K562 (cell line): ENCODE measurements around the gene ZFYVE16. TPM values are rescaled to one million over a fixed set of nuclear protein-coding genes. Genes with fewer than 3 reads are reported as not detected.

ENCODE experiments used
- ATAC-seq: fragments of 200-7000 bp; cut with Tn5 transposase; 3 replicates; pipeline ENCODE4 v1.9.1; 2020; ENCODE audit warnings: moderate library complexity
- BruUV-seq: library from RNA; stranded (reverse); fragments of 400-500 nt; replicated peaks from 2 replicates; lab custom pipeline; 2021; lab: Mats Ljungman, UMichigan
- CTCF ChIA-PET: fragments of 300-600 bp; formaldehyde crosslinking; extraction: SDS; loops from one replicate; lab custom pipeline; 2021; ENCODE audit warnings: low intra/inter-chr PET ratio; lab: Yijun Ruan, JAX
- POLR2A ChIA-PET: fragments of 300-600, 350-650 bp; sonication (Branson Sonifier 250); formaldehyde crosslinking; extraction: SDS; loops from one replicate; lab custom pipeline; 2021; ENCODE audit warnings: antibody characterized with exemption, inconsistent platforms; lab: Yijun Ruan, JAX
- DNase-seq, 4 experiments: peaks; one replicate each; pipeline versions ENCODE4 v3.0.0 to v3.0.0-alpha.2; 2011 to 2018; ENCODE audit warnings: low spot score in 3 of 4, mixed read lengths in 3 of 4; ENCODE audit errors: extremely low read depth in 1 of 4
- FAIRE-seq: peaks from 2 replicates; lab custom pipeline; 2011; peaks lifted over from hg19 to GRCh38; lab: Jason Lieb, UNC
- H2AFZ ChIP-seq: 2 replicates; pipeline ENCODE4 v1.6.0; 2011; ENCODE audit warnings: low read depth, low read length, control low read depth, inconsistent platforms
- H3K27ac ChIP-seq: fragments of 200-600 bp; 3 replicates; pipeline ENCODE4 v1.8.0; 2011; ENCODE audit warnings: low read depth, mild to moderate bottlenecking, control low read depth, inconsistent platforms, low read length, moderate library complexity, mixed read lengths; ENCODE audit errors: extremely low read depth
- H3K27me3 ChIP-seq, 2 experiments: fragments of 300-600 bp in 1 of 2; 2 replicates in 1 of 2; 3 replicates in 1 of 2; pipeline versions ENCODE4 v1.6.0 to v1.8.0; 2011; ENCODE audit warnings: inconsistent platforms in 2 of 2, low read length in 2 of 2, mild to moderate bottlenecking in 1 of 2, mixed read lengths in 1 of 2, moderate library complexity in 1 of 2; ENCODE audit not compliant: control insufficient read depth in 2 of 2, insufficient read depth in 2 of 2
- H3K36me3 ChIP-seq: fragments of 300-600 bp; 3 replicates; pipeline ENCODE4 v1.8.0; 2011; ENCODE audit warnings: mild to moderate bottlenecking, low read length, inconsistent platforms; ENCODE audit not compliant: control insufficient read depth, insufficient read depth
- H3K4me1 ChIP-seq, 2 experiments: fragments of 200-600 bp in 1 of 2; replicated peaks in 1 of 2; 2 replicates in 1 of 2; 3 replicates in 1 of 2; pipeline versions ENCODE4 v1.5.1 to v1.8.0; 2011; ENCODE audit warnings: inconsistent platforms in 2 of 2, low read length in 2 of 2, mild to moderate bottlenecking in 1 of 2, mixed read lengths in 1 of 2, moderate library complexity in 1 of 2; ENCODE audit not compliant: control insufficient read depth in 2 of 2, insufficient read depth in 2 of 2
- H3K4me2 ChIP-seq: 2 replicates; pipeline ENCODE4 v1.6.1; 2011; ENCODE audit warnings: low read length, control low read depth, inconsistent platforms, mixed read lengths; ENCODE audit not compliant: insufficient read depth
- H3K4me3 ChIP-seq: fragments of 200-600 bp; sonication (generic), shearing (Covaris generic); 2 replicates; pipeline ENCODE4 v1.5.1; 2016; ENCODE audit warnings: control low read depth, inconsistent platforms
- H3K79me2 ChIP-seq: fragments of 200-600 bp; 3 replicates; pipeline ENCODE4 v1.8.0; 2011; ENCODE audit warnings: low read length, inconsistent platforms; ENCODE audit not compliant: control insufficient read depth, insufficient read depth
- H3K9ac ChIP-seq, 2 experiments: 2 replicates each; pipeline versions ENCODE4 v1.6.0 to v1.6.1; 2011; ENCODE audit warnings: low read depth in 2 of 2, low read length in 2 of 2, control low read depth in 1 of 2, inconsistent platforms in 1 of 2, mild to moderate bottlenecking in 1 of 2, mixed read lengths in 1 of 2; ENCODE audit not compliant: insufficient read depth in 1 of 2
- H3K9me1 ChIP-seq: one replicate; pipeline ENCODE4 v1.6.0; 2011; ENCODE audit warnings: inconsistent platforms, mild to moderate bottlenecking, low read length, moderate library complexity; ENCODE audit not compliant: control insufficient read depth, insufficient read depth
- H3K9me3 ChIP-seq: replicated peaks from 2 replicates; pipeline ENCODE4 v1.5.1; 2011; ENCODE audit warnings: low read depth, low read length, inconsistent platforms; ENCODE audit not compliant: control insufficient read depth, insufficient read depth
- H4K20me1 ChIP-seq: replicated peaks from 2 replicates; pipeline ENCODE4 v1.6.1; 2011; ENCODE audit warnings: low read length, inconsistent platforms, mixed read lengths; ENCODE audit not compliant: control insufficient read depth, insufficient read depth
- CC2D1A ChIP-seq: fragments of 450-650 bp; IDR thresholded peaks from 2 replicates; pipeline ENCODE4 v1.6.1; 2017; ENCODE audit warnings: mild to moderate bottlenecking
- KDM4B ChIP-seq, 2 experiments: fragments of 450-650 bp in 1 of 2; sonication (generic) in 1 of 2; IDR thresholded peaks; 2 replicates each; pipeline ENCODE4 v1.6.1; 2016 to 2017; ENCODE audit warnings: borderline replicate concordance in 2 of 2, antibody characterized with exemption in 1 of 2, low read depth in 1 of 2, mild to moderate bottlenecking in 1 of 2
- KLF10 ChIP-seq: fragments of 250-450 bp; sonication (Bioruptor Pico); IDR thresholded peaks from 2 replicates; pipeline ENCODE4 v1.6.1; 2021; ENCODE audit warnings: matching md5 sums
- MEF2A ChIP-seq: IDR thresholded peaks from 2 replicates; pipeline ENCODE4 v1.6.1; 2011; ENCODE audit warnings: low read depth, mild to moderate bottlenecking, low read length, moderate library complexity; ENCODE audit not compliant: control insufficient read depth
- PHF21A ChIP-seq: fragments of 450-650 bp; IDR thresholded peaks from 2 replicates; pipeline ENCODE4 v1.6.1; 2017; ENCODE audit warnings: low read depth, borderline replicate concordance
- RAD51 ChIP-seq: fragments of 450-650 bp; IDR thresholded peaks from 2 replicates; pipeline ENCODE4 v1.7.1; 2016; ENCODE audit warnings: low read depth, mild to moderate bottlenecking, borderline replicate concordance
- ZC3H4 ChIP-seq: sonication (generic); formaldehyde crosslinking; IDR thresholded peaks from 2 replicates; pipeline ENCODE4 v1.9.0; 2021; ENCODE audit warnings: missing genetic modification reagents, borderline replicate concordance
- WGBS: fragments of 100-300 bp; shearing (Covaris generic); methylation state at CpG from one replicate; pipeline ENCODE4 v1.1.6; 2016; ENCODE audit warnings: low coverage, mixed read lengths; ENCODE audit not compliant: insufficient coverage; ENCODE audit errors: missing lambda C conversion rate; 5-methylcytosine and 5-hydroxymethylcytosine counted together
- in situ Hi-C: fragments of 300-500 bp; cut with MboI; formaldehyde crosslinking; loops from 4 replicates; pipeline ENCODE4 v1.15.0; 2018; ENCODE audit warnings: inconsistent platforms, mixed read lengths
- intact Hi-C: fragments of 100-400 bp; cut with micrococcal nuclease; formaldehyde crosslinking; loops from 2 replicates; pipeline ENCODE4 v1.14.2; 2022
- polyA plus RNA-seq, 8 experiments: library from polyadenylated mRNA; depleted of rRNA in 4 of 8; stranded (reverse) in 5 of 8; unstranded in 3 of 8; fragments of >200 nt; fragmentation: Nextera tagmentation in 2 of 8; fragmentation: Illumina TruSeq in 1 of 8; extraction: Ambion mirVana in 2 of 8; extraction: Trizol in 1 of 8; gene quantifications; 2 replicates each; pipeline versions ENCODE4 v1.2.1 to v1.2.3, GENCODE V29; 2011 to 2014; ENCODE audit warnings: inconsistent platforms in 1 of 8, missing spikeins in 1 of 8
- total RNA-seq, 7 experiments: library from RNA; depleted of rRNA in 6 of 7; stranded (reverse); fragments of >200 nt in 6 of 7; fragmentation: Illumina TruSeq in 2 of 7; extraction: Trizol in 2 of 7; gene quantifications; 2 replicates each; pipeline versions ENCODE4 v1.2.1 to v1.2.3, GENCODE V29; 2011 to 2021; ENCODE audit warnings: low replicate concordance in 1 of 7
- TF ChIP-seq, protein P1 (sequence below): sonication (generic); IDR thresholded peaks from 2 replicates; pipeline ENCODE4 v1.6.1; 2016
- TF ChIP-seq, protein P2 (sequence below): fragments of 150-350 bp; IDR thresholded peaks from 2 replicates; pipeline ENCODE4 v1.6.1; 2014; ENCODE audit warnings: low read depth, mild to moderate bottlenecking, low read length, borderline replicate concordance
- TF ChIP-seq, protein P3 (sequence below): fragments of 250-450 bp; sonication (Bioruptor Pico); IDR thresholded peaks from 2 replicates; pipeline ENCODE4 v1.5.0; 2021; ENCODE audit warnings: mild to moderate bottlenecking, borderline replicate concordance

Gene ZFYVE16
- total and polyA plus RNA-seq, 9 of the 15 experiments (the other 6 are each of a cell fraction or from before 2014, with no cell fraction given), result 6.0 to 18.9 (median 12.5) TPM

DNA sequence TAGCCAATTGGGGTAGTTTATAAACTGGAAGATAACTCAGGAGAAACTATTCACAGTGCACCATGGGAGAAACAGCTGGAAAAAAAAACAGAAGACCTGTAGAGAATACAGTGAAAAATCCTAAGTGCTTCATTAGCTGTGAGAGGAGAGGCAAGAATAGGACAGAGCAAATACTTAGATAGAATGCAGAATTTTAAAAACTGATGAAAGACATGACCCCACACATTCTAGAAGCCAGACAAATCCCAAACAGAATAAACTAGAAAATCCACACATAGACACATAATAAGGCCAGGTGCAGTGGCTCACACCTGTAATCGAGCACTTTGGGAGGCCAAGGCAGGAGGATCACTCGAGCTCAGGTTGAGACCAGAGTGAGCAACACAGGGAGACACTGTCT, 72.5 kb downstream of the ZFYVE16 start:
- TF ChIP-seq MEF2A (no peak), ZC3H4 (CRISPR knock-in tag) (no peak), KDM4B (IDR thresholded peaks at IDR 0.05; ENCODE audit: borderline replicate concordance in 2 of 2, low read depth in 1 of 2) (no peak), CC2D1A (no peak), RAD51 (no peak), KLF10 (no peak), PHF21A (no peak)
- TF ChIP-seq, protein P1, sequence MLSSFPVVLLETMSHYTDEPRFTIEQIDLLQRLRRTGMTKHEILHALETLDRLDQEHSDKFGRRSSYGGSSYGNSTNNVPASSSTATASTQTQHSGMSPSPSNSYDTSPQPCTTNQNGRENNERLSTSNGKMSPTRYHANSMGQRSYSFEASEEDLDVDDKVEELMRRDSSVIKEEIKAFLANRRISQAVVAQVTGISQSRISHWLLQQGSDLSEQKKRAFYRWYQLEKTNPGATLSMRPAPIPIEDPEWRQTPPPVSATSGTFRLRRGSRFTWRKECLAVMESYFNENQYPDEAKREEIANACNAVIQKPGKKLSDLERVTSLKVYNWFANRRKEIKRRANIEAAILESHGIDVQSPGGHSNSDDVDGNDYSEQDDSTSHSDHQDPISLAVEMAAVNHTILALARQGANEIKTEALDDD, result no peak
- TF ChIP-seq, protein P2, sequence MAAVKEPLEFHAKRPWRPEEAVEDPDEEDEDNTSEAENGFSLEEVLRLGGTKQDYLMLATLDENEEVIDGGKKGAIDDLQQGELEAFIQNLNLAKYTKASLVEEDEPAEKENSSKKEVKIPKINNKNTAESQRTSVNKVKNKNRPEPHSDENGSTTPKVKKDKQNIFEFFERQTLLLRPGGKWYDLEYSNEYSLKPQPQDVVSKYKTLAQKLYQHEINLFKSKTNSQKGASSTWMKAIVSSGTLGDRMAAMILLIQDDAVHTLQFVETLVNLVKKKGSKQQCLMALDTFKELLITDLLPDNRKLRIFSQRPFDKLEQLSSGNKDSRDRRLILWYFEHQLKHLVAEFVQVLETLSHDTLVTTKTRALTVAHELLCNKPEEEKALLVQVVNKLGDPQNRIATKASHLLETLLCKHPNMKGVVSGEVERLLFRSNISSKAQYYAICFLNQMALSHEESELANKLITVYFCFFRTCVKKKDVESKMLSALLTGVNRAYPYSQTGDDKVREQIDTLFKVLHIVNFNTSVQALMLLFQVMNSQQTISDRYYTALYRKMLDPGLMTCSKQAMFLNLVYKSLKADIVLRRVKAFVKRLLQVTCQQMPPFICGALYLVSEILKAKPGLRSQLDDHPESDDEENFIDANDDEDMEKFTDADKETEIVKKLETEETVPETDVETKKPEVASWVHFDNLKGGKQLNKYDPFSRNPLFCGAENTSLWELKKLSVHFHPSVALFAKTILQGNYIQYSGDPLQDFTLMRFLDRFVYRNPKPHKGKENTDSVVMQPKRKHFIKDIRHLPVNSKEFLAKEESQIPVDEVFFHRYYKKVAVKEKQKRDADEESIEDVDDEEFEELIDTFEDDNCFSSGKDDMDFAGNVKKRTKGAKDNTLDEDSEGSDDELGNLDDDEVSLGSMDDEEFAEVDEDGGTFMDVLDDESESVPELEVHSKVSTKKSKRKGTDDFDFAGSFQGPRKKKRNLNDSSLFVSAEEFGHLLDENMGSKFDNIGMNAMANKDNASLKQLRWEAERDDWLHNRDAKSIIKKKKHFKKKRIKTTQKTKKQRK, result no peak
- TF ChIP-seq, protein P3, sequence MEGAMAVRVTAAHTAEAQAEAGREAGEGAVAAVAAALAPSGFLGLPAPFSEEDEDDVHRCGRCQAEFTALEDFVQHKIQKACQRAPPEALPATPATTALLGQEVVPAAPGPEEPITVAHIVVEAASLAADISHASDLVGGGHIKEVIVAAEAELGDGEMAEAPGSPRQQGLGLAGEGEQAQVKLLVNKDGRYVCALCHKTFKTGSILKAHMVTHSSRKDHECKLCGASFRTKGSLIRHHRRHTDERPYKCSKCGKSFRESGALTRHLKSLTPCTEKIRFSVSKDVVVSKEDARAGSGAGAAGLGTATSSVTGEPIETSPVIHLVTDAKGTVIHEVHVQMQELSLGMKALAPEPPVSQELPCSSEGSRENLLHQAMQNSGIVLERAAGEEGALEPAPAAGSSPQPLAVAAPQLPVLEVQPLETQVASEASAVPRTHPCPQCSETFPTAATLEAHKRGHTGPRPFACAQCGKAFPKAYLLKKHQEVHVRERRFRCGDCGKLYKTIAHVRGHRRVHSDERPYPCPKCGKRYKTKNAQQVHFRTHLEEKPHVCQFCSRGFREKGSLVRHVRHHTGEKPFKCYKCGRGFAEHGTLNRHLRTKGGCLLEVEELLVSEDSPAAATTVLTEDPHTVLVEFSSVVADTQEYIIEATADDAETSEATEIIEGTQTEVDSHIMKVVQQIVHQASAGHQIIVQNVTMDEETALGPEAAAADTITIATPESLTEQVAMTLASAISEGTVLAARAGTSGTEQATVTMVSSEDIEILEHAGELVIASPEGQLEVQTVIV (CRISPR knock-in tag), result no peak
- TF ChIP-seq, all 486 proteins: peak for 0
- Histone ChIP-seq H3K36me3 (no peaks in the 10 kb centered on the region; the same call in 2 of the 3 replicates), H3K79me2 (no peaks in the 10 kb centered on the region), H3K9me1 (no peaks in the 10 kb centered on the region), H3K27me3 (0 out of 5 replicates have a peak, but pooled peaks cover 0 to 5% of the 10 kb centered on the region in 2 experiments), H3K4me1 (no peaks in the 10 kb centered on the region), H4K20me1 (no peaks in the 10 kb centered on the region), H3K4me2 (no peak overlapping the region), H3K9me3 (no peaks in the 10 kb centered on the region), H2AFZ (no peak overlapping the region), H3K4me3 (no peak overlapping the region), H3K27ac (no peak overlapping the region), H3K9ac (no peak overlapping the region)
- intact Hi-C loops, result loop anchor here (10.0 kb wide), 2 partner anchors 156 to 714 kb away; partner anchors contain the start of gene SPZ1
- ChIA-PET POLR2A (interaction anchor here (0.7 kb wide), 1 partner anchor 14 kb away, joined by 3 read pairs; no protein-coding TSS in a partner anchor), CTCF (no interaction called here)
- no TSS peak for BruUV-seq
- FAIRE-seq (no peak), ATAC-seq (no peak), DNase-seq (no peak)
- 67% methylated on average over 2 of the region's 2 CpGs for WGBS
- in situ Hi-C loops, result no loop called here
